Measurements from ENCODE around the gene JKAMP.
A peak's percentile ranks its signal among the peaks of the same experiment; 100 is the strongest.
"Not testable (repeated sequence)": the region's sequence is repeated elsewhere in the genome, so short reads cannot be mapped to it uniquely, and the experiment has no call there.

Gene JKAMP

GRCh38 chr14:59483819-59484638, at the start of gene JKAMP, which contains the start of gene L3HYPDH:
Gene JKAMP, plus strand, starts transcription at chr14:59484517. Its CDS starts 73 bp downstream, at chr14:59484590.
Gene L3HYPDH, minus strand, starts transcription at chr14:59484408. Its CDS starts 92 bp downstream, at chr14:59484316.
- DNase-seq = peak; percentile 88

GRCh38 chr14:59435101-59435500, 49.2 kb upstream of the JKAMP start:
- DNase-seq = no peak

GRCh38 chr14:59435987-59436386, 48.3 kb upstream of the JKAMP start:
- no peak for DNase-seq

- DNase-seq = no peak
These were observed 46.1 kb upstream of the JKAMP start for GRCh38 chr14:59438195-59438647.

GRCh38 chr14:59439256-59439965, 44.9 kb upstream of the JKAMP start:
- DNase-seq = no peak

GRCh38 chr14:59448673-59449072, 35.6 kb upstream of the JKAMP start:
- not testable (repeated sequence) for DNase-seq

GRCh38 chr14:59450716-59451115, 33.6 kb upstream of the JKAMP start:
- no peak for DNase-seq

- no peak for DNase-seq
These were observed 32.5 kb upstream of the JKAMP start for GRCh38 chr14:59451849-59452248.

- DNase-seq = no peak
These were observed 30.2 kb upstream of the JKAMP start for GRCh38 chr14:59454139-59454538.

- no peak for DNase-seq
These were observed 28.9 kb upstream of the JKAMP start for GRCh38 chr14:59455411-59455810.

- no peak for DNase-seq
These were observed 25.8 kb upstream of the JKAMP start for GRCh38 chr14:59458486-59458885.

- DNase-seq = no peak
These were observed 23.9 kb upstream of the JKAMP start for GRCh38 chr14:59460378-59460777.

- no peak for DNase-seq
These were observed 22.4 kb upstream of the JKAMP start for GRCh38 chr14:59461891-59462290.

GRCh38 chr14:59463787-59464485, 20.4 kb upstream of the JKAMP start:
- DNase-seq = no peak

GRCh38 chr14:59464486-59465315, 19.6 kb upstream of the JKAMP start:
- DNase-seq = peak; percentile 15

- no peak for DNase-seq
These were observed 18.8 kb upstream of the JKAMP start, which contains the start of gene GPR135 for GRCh38 chr14:59465316-59466135. Gene GPR135, minus strand, starts transcription at chr14:59465380. Its CDS starts 154 bp downstream, at chr14:59465226.

GRCh38 chr14:59474172-59474571, 10.1 kb upstream of the JKAMP start:
- DNase-seq = no peak

GRCh38 chr14:59475709-59476108, 8.6 kb upstream of the JKAMP start:
- DNase-seq = no peak

GRCh38 chr14:59478540-59478939, 5.8 kb upstream of the JKAMP start:
- DNase-seq = no peak

- no peak for DNase-seq
These were observed 4.2 kb upstream of the JKAMP start for GRCh38 chr14:59480166-59480565.

GRCh38 chr14:59481407-59481806, 2.9 kb upstream of the JKAMP start:
- DNase-seq = no peak
